Gastrocnemius medialis (tissue), 4 donors: ENCODE measurements around the gene NDUFB7.

ENCODE experiments used
- CTCF ChIP-seq, 5 experiments: fragments of 450-650 bp in 3 of 5; fragments of 200-600 bp in 2 of 5; sonication (generic) in 2 of 5; IDR thresholded peaks in 4 of 5; conservative IDR thresholded peaks in 1 of 5; 1 replicate in 4 of 5; 2 replicates in 1 of 5; pipeline ENCODE4 v1.5.1; 2016 to 2019; ENCODE audit warnings: antibody characterized with exemption in 5 of 5, mild to moderate bottlenecking in 3 of 5, moderate library complexity in 3 of 5
- POLR2A ChIP-seq, 2 donors: fragments of 450-650 bp; IDR thresholded peaks; one replicate each; pipeline ENCODE4 v1.6.1; 2017; ENCODE audit warnings: antibody characterized with exemption in 2 of 2, mild to moderate bottlenecking in 2 of 2, moderate library complexity in 2 of 2

GRCh38 chr19:14544977-14545715 lies 26.7 kb downstream of the NDUFB7 start:
- no peak for TF ChIP-seq CTCF (IDR thresholded peaks at IDR 0.05 in 4 of 5, conservative IDR thresholded peaks at IDR 0.05 in 1 of 5)
- peak; percentile 23 to 51 for TF ChIP-seq POLR2A (IDR thresholded peaks at IDR 0.05)
